Thyroid gland (tissue), 4 donors: ENCODE data around the gene CDC42EP1. TPM values are rescaled to one million over a fixed set of nuclear protein-coding genes. Genes with fewer than 3 reads are reported as not detected.

Experiments used
- DNase-seq, 2 donors: peaks; one replicate each; pipeline ENCODE4 v3.0.0-alpha.2; 2019
- H3K27ac ChIP-seq, 3 donors: fragments of 200-600 bp; sonication (generic); 1 replicate in 2 of 3; 2 replicates in 1 of 3; pipeline ENCODE4 v1.5.1; 2016 to 2019; ENCODE audit warnings: mild to moderate bottlenecking in 1 of 3, moderate library complexity in 1 of 3
- H3K27me3 ChIP-seq: fragments of 200-600 bp; sonication (generic); one replicate; pipeline ENCODE4 v1.5.1; 2019
- H3K36me3 ChIP-seq, 2 donors: fragments of 200-600 bp; sonication (generic); one replicate each; pipeline ENCODE4 v1.5.1; 2016 to 2019
- H3K4me1 ChIP-seq, 2 donors: fragments of 200-600 bp; sonication (generic); one replicate each; pipeline ENCODE4 v1.5.1; 2017 to 2019
- H3K4me3 ChIP-seq, 3 donors: fragments of 200-600 bp; sonication (generic); replicated peaks in 1 of 3; 1 replicate in 2 of 3; 2 replicates in 1 of 3; pipeline ENCODE4 v1.5.1; 2016; ENCODE audit warnings: mild to moderate bottlenecking in 1 of 3
- H3K9me3 ChIP-seq: fragments of 200-600 bp; sonication (generic); one replicate; pipeline ENCODE4 v1.5.1; 2017
- POLR2A ChIP-seq, 2 donors: fragments of 450-650 bp; IDR thresholded peaks; one replicate each; pipeline ENCODE4 v1.6.1; 2017; ENCODE audit warnings: antibody characterized with exemption in 2 of 2, mild to moderate bottlenecking in 2 of 2, moderate library complexity in 1 of 2
- WGBS, 2 donors: methylation state at CpG; one replicate each; pipeline ENCODE4 v1.1.5; 2017; 5-methylcytosine and 5-hydroxymethylcytosine counted together
- intact Hi-C: fragments of 100-400 bp; cut with DNase I; formaldehyde crosslinking; loops from one replicate; pipeline ENCODE4 v1.15.1; 2023
- total RNA-seq, 4 donors: library from RNA; depleted of rRNA; stranded (reverse); fragments of >200 nt; gene quantifications; one replicate each; pipeline ENCODE4 v1.2.3, GENCODE V29; 2016
- TF ChIP-seq, protein P1 (sequence below), 6 experiments: fragments of 200-600 bp in 3 of 6; fragments of 450-650 bp in 3 of 6; sonication (generic) in 3 of 6; IDR thresholded peaks; one replicate each; pipeline ENCODE4 v1.5.1; 2016 to 2019; ENCODE audit warnings: antibody characterized with exemption in 6 of 6, mild to moderate bottlenecking in 2 of 6, inconsistent platforms in 1 of 6, moderate library complexity in 1 of 6

CDC42EP1 gene
- total RNA-seq, 4 donors from 2014 or later = 15.7 to 23.3 (median 18.3) TPM

DNA sequence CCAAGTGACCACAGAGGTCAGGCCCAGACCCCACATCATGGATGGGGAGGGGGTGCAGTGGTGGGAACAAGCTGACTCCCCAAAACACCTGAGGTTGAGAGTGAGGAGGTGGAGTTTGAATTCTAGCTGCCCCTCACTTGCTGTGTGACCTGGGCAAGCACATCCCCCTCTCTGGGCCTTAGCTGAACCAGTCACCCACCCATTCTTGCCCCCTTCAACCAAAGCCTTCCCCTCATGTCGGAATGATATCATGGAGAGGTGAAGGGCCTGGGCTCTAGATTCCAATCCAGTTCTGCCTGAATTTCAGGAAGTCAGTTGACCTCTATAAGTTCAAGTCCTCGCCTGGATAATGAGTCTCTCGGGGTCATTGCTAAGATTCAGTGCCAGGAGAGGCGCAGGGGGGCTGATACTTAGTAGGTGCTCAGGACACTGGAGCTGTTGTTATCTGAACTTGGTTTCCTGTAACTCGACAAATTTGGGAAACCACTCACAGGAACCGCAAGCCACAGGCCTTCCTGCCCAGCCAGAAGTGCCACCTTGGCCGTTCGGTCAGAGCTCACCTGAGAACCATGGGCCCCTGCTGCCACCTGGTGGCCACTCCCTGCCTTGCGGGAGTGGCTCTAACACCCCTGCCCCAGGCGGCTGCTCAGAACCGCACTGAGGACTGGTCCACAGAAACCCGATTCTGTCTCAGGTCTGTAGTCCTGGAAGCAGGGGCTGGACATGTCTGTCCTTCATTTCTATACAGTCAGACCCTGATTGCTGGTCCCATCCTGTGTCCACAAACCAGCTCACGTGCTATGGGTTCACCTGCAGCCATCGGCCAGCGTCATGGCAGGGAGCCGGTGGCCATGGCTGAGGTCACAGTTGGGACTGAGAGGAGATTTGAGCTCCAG, 6.9 kb downstream of the CDC42EP1 start:
- H3K27ac ChIP-seq = peak overlapping the region in 2 of 3 donors; percentile 5 to 50
- no peaks in the 10 kb centered on the region for H3K27me3 ChIP-seq
- peaks cover 28 to 55% of the 10 kb centered on the region in 2 donors for H3K4me1 ChIP-seq
- H3K4me3 ChIP-seq = no peak overlapping the region
- H3K9me3 ChIP-seq = no peaks in the 10 kb centered on the region
- DNase-seq = peak; percentile 87 to 91
- WGBS, 2 donors = 44 to 47% methylated on average over 16 of the region's 16 CpGs
- peaks cover 8 to 10% of the 10 kb centered on the region in 2 donors for H3K36me3 ChIP-seq
- intact Hi-C loops = loop anchor here (2.0 kb wide), 1 partner anchor 26 kb away; no protein-coding TSS in a partner anchor
- TF ChIP-seq, protein P1, sequence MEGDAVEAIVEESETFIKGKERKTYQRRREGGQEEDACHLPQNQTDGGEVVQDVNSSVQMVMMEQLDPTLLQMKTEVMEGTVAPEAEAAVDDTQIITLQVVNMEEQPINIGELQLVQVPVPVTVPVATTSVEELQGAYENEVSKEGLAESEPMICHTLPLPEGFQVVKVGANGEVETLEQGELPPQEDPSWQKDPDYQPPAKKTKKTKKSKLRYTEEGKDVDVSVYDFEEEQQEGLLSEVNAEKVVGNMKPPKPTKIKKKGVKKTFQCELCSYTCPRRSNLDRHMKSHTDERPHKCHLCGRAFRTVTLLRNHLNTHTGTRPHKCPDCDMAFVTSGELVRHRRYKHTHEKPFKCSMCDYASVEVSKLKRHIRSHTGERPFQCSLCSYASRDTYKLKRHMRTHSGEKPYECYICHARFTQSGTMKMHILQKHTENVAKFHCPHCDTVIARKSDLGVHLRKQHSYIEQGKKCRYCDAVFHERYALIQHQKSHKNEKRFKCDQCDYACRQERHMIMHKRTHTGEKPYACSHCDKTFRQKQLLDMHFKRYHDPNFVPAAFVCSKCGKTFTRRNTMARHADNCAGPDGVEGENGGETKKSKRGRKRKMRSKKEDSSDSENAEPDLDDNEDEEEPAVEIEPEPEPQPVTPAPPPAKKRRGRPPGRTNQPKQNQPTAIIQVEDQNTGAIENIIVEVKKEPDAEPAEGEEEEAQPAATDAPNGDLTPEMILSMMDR (IDR thresholded peaks at IDR 0.05) = peak; percentile 92 to 96 (median 94)
- TF ChIP-seq POLR2A (IDR thresholded peaks at IDR 0.05) = no peak

DNA sequence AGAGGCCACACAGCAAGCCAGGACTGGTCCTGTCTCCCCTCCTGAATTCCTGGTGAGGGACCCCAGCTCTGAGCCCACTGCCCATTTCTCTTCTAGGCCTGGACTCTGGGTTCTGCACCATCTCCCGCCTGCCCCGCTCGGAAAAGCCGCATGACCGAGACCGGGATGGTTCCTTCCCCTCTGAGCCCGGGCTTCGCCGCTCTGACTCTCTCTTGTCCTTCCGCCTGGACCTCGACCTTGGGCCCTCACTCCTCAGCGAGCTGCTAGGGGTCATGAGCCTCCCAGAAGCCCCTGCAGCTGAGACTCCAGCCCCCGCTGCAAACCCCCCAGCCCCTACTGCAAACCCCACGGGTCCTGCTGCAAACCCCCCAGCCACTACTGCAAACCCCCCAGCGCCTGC, 7.7 kb downstream of the CDC42EP1 start:
- intact Hi-C loops = no loop called here
- H3K4me3 ChIP-seq = no peak overlapping the region
- peaks cover 21 to 46% of the 10 kb centered on the region in 2 donors for H3K4me1 ChIP-seq
- no peak for DNase-seq
- no peak for TF ChIP-seq POLR2A (IDR thresholded peaks at IDR 0.05)
- TF ChIP-seq, protein P1 (IDR thresholded peaks at IDR 0.05) = no peak
- 90 to 95% methylated on average over 14 to 15 of the region's 15 CpGs for WGBS, 2 donors
- peaks cover 8 to 10% of the 10 kb centered on the region in 2 donors for H3K36me3 ChIP-seq
- no peaks in the 10 kb centered on the region for H3K27me3 ChIP-seq
- no peak overlapping the region for H3K27ac ChIP-seq
- H3K9me3 ChIP-seq = no peaks in the 10 kb centered on the region

DNA sequence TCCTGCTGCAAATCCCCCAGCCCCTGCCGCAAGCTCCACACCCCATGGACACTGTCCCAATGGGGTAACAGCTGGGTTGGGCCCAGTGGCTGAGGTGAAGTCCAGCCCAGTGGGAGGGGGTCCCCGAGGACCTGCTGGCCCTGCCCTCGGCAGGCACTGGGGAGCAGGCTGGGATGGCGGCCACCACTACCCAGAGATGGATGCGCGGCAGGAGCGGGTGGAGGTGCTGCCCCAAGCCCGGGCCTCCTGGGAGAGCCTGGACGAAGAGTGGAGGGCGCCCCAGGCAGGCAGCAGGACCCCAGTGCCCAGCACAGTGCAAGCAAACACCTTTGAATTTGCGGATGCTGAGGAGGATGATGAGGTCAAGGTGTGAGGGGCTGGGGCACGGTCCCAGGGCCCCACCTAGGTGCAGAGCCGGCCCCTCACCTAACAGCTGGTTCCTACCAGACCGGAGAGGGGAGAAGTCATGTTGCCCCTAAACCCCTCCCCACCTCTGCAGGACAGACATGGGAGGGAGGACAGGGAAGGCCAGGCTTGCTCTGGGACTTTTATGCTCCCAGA, 8.2 kb downstream of the CDC42EP1 start:
- DNase-seq = no peak
- H3K27ac ChIP-seq = no peak overlapping the region
- H3K9me3 ChIP-seq = no peaks in the 10 kb centered on the region
- no peaks in the 10 kb centered on the region for H3K27me3 ChIP-seq
- intact Hi-C loops = no loop called here
- TF ChIP-seq, protein P1 (IDR thresholded peaks at IDR 0.05) = no peak
- no peak for TF ChIP-seq POLR2A (IDR thresholded peaks at IDR 0.05)
- H3K4me3 ChIP-seq = no peak overlapping the region
- H3K36me3 ChIP-seq = peaks cover 8 to 10% of the 10 kb centered on the region in 2 donors
- H3K4me1 ChIP-seq = peaks cover 16 to 42% of the 10 kb centered on the region in 2 donors
- 90 to 91% methylated on average over 8 to 14 of the region's 14 CpGs for WGBS, 2 donors

- Histone ChIP-seq H3K4me3 (no peak overlapping the region), H3K36me3 (peaks cover 8 to 10% of the 10 kb centered on the region in 2 donors), H3K4me1 (peaks cover 9 to 35% of the 10 kb centered on the region in 2 donors), H3K27ac (no peak overlapping the region), H3K27me3 (no peaks in the 10 kb centered on the region), H3K9me3 (no peaks in the 10 kb centered on the region)
- no peak for DNase-seq
- intact Hi-C loops = no loop called here
- no peak for TF ChIP-seq POLR2A (IDR thresholded peaks at IDR 0.05)
- TF ChIP-seq, protein P1 (IDR thresholded peaks at IDR 0.05) = no peak
- WGBS, 2 donors = 68 to 78% methylated on average over 17 to 20 of the region's 21 CpGs
These were observed 9.0 kb downstream of the CDC42EP1 start for GRCh38 chr22:37569009-37569920.
